Activated CD8-positive, alpha-beta memory T cell treated with anti-CD3 and anti-CD28 coated beads, Interleukin-2, amount 50 U/mL, for 48 hours (primary cell): ENCODE results near the gene PAM.
"Not testable (repeated sequence)": the region's sequence is repeated elsewhere in the genome, so short reads cannot be mapped to it uniquely, and the experiment has no call there.

Experiments
- DNase-seq: peaks from one replicate; pipeline ENCODE4 v3.0.0-alpha.2; 2020

The PAM gene

DNA sequence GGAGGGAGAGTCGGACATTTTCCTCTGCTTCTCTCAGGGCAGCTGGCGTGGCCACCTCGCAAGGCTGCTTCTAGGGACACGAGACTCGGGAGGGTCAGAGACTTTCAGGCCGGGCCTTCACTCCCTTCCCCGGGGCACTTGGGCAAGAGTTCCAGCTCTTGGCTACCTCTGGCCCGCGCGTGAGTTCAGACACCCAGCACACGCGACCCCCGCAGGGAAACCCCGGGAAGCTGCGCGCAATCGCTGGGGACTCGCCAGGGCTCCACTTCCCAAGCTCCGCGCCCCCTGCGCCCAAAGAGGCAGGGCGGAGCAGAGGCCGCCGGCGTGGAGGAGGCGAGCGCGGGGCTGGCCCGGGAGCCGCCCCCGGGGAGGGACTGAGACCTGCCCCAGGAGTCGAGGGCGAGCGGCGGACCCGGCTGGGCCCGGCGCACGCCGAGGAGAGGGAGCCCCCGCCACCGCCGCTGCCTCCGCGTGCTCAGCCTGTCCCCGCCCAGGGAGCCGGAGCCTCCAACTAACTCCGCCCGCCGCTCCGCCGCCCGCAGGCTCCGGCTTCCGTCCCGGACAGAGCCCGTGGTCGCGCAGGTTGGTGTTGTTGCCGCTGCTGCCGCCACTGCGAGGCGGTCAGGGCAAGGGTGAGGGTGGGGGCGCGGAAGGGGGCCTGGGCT is at the start of gene PAM:
Gene PAM, plus strand, starts transcription at position 539 of the 665 bp plus-strand sequence. CDS start 110,891 bp downstream, outside the sequence.
- DNase-seq: peak; percentile 88

DNA sequence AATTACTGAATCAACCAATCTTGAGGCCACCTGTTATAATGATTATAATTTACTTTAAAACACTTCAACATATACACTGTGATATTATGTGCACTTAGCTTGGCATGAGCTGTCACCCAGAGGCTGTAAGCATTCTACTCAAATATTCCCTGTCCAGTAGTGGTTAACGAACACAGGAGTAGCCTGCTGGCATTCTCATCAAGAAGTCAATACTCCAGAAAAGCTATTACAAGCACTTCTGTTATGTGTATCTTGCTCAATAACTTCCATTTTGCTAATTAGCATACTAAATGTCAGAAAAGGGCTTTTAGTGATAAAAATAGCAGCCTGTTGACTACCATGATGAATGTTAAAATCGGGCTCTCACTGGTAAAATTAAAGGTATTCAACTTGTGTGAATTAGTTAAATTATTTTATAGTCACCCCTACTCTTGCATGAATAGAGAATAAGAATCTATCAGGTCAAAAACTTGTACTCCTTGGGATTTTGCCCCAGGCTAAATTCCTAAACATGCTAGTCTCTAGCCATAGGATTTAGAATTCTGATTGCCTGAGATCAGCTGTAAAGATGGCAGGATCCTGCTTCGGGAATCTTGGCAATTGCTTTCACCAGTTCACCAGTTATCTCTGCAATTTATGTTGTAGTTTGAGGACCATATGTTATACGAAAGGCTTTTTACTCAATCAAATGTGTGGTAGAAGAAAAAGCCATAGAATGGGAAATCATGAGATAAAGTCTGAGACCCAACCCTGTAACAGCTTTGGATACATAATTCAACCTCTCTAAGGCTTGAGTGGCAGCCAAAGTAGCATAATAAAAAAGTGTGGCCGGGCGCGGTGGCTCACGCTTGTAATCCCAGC is 43.4 kb upstream of the PAM start:
- no peak for DNase-seq

DNA sequence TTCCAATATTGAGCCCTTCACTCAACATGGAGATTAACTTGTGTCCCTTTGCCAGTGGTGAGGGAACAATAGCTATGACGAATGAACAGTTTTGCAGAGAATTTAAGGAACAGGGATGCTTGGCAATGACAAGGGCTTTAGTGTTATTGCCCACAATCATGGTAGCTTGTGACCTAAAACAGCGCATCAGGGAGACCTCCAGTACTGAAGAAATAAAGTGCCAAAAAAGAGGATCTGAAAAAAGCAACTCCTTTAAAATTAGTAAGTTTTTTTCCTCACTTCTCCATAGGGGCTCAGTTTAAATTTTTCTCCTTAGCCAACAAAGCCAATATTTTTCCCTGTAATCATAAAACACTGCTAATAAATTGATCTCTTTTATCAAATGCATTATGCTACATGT is 41.8 kb upstream of the PAM start:
- no peak for DNase-seq

DNA sequence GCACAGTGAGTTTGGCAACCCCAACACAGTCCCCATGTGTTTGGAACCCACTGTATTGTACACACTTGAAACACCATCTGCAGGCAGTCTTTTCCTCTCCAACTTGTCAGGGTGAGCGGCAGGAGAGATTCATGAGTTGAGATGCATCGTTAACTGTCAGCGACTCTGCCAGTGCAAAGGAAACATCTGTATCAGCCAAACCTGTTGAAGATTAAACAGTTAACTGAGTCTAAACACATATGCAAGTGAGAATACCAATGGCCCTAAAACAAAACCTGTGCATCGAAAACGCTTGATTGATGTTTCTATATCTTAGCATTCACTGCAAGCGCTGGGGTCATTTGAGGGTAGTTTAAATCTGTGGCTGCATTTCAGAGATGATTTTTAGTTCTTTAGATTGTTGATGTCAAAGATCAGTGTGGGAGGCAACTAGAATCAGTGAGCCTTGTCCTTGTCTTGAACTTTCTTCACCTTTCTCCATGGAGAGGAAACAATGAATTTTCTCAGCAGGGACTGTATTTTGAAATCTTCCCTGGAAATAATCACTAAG is 41.3 kb upstream of the PAM start:
- no peak for DNase-seq

DNA sequence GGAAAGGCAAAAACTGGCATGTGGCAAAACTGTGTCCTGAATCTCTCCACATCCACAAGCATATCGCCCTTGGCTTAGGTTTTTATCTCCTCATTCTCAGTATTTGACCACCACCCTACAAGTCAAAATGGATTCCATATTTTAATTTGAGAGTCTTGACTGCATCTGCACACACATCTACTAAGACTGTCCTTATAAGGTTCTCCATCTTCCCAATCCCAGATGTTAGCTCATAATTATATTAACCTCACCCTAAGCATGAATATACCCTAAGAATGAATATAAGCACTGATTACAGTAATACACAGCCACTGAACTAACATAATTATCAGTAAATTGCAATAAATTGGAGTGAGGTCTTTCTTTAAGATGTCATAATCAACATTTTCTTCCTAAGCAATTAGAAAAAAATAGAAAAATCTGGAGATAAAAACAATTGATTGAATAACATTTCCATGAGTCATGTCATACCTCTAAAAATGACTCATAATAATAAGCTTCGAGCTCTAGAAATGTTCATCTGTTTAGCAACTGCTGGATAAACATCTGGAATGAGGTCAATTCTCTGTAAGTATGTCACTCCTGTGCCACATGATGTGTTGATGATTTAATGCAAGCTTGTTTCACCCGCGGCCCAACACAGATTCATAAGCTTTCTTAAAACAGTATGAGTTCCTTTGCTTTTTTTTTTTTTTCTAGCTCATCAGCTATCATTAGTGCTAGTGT is 39.9 kb upstream of the PAM start:
- DNase-seq: no peak

DNA sequence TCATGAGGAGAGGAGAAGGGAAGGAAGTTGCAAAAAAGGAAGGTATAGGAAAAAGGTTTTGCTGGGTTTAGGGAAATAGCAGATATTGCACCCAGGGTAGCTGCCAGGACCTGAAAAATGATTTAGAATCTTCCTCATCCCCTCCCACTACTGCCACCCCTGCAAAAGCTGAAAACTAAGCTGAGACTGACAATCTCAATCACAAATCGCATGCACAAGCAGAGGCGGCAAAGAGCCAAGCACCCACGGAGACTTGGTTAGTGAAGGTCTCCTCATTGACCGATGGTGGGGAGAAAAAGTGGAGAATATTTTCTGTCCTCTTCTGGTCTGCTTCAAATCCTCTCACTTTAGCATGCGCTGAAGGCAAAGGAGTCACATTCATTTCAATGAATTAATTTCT is 39.1 kb upstream of the PAM start:
- no peak for DNase-seq

DNA sequence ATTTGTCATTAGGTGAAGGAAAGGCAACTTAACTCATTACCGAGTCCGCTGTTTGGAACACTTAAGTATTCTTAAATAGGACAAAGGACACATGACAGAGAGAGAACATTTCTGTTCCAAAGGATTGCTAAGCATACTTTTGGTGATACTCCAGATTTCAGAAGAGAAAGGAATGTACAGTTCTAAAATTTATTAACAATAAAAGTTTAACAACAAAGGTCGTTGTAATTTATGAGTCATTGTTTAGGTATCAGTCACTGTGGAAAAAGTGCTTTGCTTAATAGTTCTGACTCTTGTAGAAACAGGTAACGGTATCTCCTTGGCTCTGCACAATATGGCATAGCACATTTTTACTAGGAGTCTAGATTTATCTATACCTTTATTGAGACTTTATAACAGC is 36.3 kb upstream of the PAM start:
- DNase-seq: no peak

DNA sequence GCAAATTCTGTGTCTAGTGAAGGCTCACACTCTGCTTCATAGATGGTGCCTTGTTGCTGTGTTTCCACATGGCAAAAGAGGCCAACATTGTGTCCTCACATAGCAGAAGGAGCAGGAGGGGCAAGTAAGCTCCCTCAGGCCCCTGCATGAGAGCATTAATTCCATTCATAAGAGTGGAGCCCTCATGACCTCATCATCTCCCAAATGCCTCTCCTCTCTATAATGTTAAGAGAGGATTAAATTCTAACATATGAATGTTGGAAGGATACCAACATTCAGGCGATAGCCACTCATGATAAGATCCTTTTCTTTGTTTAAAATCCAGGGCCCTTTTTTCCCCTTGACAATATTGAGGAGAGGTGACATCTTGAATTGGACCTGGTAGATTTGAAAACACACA is 35.2 kb upstream of the PAM start:
- no peak for DNase-seq

DNA sequence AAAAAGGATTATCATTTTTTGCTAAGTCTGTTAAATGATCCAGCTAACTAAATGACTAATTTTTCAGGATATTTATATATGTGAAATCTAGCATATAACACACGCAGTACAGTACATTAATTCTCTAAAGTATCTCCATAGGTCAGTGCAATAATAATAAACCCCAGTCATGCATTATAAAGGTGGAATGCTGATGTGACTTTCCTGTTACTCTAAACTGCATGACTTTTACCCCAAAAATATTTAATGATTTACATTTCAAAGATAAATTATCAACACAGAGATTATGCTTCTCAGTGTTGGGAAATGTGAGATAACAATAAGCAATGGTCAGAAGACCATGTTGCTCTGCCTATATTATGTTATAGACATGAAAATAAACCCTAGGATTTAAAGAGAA is 34.1 kb upstream of the PAM start:
- DNase-seq: no peak

DNA sequence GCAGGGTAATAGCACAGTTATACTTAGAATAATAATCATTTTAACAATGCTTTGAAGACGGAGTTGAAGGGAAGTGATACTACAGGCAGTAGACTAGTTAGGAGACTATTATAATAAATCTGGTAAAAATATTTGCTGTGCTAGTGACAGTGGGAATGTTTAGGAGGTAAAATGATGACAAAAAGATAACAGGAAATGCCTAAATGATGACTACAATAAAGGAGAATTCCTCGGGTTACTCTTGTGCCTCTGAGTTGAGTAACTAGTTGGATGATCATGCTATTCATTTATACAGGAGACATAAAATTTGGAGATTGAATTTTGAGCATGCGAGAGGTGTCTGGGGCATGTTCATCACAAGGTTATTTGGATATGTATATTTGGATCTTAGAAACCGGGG is 32.2 kb upstream of the PAM start:
- DNase-seq: no peak

DNA sequence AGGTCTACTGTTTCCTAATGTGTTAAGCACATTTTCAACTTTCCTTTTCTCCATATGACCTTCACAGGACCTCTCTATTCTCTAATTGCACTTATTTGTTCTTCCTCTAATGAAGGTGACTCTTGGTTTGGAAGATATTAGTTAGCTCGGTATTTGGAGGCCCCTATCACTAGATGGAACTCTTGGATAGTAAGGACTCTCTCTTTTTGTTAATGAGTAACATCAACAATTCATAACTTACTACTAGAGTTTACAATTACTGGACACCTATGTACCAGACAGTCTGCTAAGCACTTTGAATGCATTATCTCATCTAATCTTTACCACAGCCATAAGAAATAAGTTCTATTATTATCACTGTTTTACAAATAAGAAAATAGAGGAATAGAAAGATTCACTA is 23.4 kb upstream of the PAM start:
- DNase-seq: no peak

DNA sequence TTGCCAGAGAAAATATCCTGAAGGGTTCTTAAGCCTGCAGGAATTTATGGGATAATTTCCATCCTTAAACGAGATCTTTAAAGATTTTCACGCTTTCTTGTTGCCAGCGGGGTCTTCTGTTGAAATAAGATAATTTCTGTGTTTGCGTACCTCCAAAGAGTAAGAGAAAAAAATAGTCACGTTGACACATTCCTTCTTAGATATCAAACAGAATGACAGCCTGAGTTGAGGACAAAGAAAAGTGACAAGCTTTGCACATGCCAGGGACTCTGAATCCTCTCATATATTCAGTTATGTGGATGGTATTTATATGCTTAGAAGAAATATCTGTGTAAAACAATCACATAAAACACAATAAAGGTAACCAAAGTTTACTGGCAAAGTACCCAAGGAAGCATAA is 21.6 kb upstream of the PAM start:
- DNase-seq: no peak

DNA sequence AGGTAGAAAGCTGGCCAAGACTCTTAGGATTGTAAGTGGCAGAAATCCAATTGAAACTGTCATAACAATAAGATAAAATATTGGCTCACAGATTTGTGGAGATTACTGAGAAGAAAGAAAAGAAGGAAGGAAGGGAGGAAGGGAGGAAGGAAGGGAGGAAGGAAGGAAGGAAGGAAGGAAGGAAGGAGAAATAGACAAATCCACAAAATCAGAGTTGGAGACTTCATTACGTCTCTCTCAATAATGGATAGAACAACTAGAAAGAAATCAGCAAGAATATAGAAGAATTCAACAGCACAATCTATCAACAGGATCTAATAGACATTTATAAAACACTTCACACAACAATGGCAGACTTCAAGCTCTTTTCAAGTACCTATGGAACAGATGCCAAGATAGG is 17.9 kb upstream of the PAM start:
- DNase-seq: no peak

DNA sequence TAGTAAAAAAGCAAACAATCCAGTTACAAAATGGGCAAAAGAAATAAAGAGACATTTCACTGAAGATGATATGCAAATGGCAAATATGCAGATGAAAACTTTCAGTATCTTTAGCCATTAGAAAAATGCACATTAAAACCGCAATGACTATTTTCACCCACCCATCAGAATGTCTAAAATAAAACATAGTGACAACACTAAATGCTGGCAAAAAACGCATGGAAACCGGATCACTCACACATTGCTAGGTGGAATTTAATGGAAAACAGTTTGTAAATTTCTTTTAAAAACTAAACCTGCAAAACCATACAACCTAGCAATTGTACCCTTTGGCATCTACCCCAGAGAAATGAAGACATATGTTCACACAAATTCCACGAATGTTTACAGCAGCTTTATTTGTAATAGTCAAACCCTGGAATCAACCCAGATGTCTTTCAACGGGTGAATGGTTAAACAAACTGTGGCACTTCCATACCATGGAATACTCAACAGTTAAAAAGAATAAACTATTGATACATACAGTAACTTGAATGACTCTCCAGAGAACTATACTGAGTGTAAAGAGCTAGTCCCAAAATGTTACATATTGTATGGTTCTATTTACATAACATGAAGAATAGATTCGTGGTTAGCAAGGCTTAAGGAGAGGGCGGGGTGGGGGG is 17.2 kb upstream of the PAM start:
- no peak for DNase-seq

DNA sequence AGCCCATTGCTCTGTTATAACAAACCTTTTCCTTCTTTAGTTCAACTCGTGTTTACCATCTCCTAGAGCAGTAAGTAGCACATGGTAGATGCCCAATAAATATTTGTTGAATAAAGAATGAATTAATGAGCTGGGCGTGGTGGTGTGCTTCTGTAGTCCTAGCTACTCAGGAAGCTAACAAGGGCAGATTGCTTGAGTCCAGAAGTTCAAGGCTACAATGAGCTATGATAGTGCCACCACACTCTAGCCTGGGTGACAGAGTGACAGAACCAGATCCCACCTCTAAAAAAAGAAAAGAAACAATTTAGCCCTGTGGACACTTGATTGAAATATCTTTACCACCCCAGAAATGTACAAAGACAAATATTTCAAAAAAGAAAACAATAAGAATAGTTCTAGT is 14.6 kb upstream of the PAM start:
- no peak for DNase-seq

DNA sequence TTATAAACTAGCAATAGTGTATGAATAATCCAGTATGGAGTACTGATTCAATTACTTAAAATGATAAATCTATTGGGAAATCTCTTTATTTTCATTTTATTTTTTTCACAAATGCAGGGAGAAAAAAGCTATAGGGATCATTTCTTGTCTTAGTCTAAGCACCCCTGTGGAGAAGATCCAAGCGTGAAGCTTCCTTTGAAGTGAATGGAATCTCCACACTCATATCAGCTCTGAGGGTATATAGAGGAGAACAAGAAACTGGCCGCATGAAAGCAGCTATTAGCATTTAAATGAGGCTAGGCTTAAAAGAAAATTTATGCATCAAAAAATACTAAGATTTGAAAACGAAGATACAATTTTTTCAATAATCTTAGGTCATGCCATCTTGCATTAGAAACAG is 12.9 kb upstream of the PAM start:
- no peak for DNase-seq

DNA sequence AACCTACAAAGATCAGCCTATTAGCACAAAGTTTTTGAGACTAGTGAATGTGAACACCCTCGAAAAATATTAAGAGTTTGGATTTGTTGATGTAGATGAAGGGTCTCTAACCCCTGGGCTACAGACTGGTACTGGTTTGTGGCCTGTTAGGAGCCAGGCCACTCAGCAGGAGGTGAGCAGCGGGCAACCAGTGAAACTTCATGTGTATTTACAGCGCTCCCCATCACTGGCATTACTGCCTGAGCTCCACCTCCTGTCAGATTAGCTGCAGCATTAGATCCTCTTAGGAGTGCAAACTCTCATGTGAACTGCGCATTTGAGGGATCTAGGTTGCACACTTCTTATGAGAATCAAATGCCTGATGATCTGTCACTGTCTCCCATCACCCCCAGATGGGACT is 11.2 kb upstream of the PAM start:
- no peak for DNase-seq

DNA sequence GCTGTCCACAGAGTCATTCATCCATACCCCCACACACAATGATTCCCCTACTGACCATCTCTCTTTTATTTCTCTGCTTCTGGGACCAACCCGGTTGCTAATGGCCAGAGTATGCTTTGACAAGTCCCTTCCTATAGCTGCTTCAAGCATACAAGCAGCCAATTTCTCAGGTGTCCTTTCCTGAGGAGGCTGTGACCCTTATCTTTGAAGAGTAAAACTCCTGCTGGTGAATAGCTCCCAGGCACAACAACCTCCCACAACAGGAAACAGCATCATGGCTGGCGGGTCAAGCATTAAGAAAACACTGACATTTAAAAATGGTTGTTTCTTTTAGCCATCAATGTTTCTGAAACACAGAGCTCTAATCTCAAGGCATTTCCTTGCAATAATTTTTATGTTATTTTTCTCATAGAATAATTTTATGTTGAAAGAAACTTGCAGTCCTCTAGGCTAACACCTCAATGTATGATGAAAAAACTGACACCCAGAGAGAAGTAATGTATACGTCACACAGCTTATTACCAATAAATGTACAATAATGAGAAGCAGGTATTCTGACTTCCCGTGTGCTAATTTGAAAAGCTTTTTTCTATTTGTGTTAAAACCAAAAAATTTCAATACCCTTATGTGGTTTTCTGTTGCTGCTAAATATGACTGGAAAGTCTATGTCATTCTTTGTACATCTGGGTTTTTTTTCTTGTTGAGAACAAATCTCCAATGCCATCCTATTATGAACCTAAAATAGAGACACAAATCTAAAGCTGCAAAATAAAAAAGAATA is 7.5 kb upstream of the PAM start:
- no peak for DNase-seq

DNA sequence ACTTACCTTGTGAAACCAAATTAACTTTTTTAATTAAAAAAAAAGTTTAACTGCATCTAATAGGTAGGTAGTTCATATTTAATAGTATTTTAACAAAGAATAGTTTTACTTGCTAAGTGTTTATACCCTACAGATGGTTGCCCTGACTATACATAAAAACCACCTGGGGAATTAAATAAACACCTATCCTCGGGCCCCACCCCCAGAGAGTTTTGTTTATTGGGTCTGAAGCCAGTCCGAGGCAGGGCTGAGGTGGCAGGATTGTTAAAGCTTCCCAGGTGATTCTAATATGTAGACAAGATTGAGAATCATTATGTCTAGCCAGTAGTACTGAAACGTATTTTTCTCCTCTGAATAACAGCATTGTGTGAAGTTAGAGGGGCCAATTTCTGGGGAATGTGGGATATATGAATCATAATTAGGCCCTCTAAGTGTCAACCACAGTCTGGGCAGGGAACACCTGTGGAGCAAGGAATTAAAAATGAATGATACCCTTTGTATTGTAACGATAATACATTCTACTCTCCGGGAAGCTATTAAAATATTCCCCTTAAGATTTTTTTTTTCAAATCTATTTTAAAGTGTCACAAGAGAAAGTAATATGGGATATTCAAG is 5.6 kb upstream of the PAM start:
- DNase-seq: no peak

DNA sequence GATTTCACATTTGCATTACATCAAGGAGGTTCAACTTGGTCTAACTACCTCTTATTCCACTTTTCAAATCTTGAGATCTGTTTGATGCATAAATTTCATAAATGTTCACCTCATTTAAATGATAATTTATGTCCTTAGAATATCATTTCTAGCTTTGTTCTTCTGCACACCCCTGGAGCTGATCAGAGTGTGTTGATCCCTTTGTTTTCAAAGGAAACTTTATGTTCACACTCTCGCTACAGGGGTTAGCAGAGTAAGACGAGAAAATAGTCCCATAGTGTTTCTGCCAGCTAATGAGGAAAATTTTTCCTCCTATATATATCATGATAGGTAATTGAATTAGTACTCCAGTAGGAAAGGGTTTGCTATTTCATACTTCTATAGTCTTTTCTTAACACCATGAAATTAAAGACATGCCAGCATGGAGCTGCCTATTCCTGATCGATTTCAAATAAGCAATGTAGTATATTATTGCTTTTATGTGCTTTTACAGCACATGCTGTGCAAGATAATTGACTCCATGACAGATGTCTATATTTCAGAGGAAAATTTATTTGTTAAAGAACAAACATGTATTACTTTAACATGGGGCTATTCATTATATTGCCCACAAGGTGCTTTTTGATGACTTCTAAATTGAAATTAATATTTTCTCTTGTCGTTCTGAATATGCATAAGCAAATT is 4.8 kb upstream of the PAM start:
- no peak for DNase-seq

DNA sequence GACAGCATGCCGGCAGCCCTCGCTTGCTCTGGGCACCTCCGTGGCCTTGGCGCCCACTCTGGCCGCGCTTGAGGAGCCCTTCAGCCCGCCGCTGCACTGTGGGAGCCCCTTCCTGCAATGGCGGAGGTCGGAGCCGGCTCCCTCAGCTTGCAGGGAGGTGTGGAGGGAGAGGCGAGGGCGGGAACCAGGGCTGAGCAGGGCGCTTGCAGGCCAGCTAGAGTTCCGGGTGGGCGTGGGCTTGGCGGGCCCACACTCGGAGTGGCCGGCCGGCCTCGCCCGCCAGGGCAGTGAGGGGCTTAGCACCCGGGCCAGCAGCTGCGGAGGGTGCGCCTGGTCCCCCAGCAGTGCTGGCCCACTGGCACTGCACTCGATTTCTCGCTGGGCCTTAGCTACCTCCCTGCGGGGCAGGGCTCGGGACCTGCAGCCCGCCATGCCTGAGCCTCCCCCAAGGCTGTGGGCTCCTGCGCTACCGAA is 3.2 kb upstream of the PAM start:
- not testable (repeated sequence) for DNase-seq
